GM11168 (cell line): ENCODE measurements around the gene STX2.

Source experiments
- in situ Hi-C: fragments of 300-500 bp; cut with MboI; formaldehyde crosslinking; loops from one replicate; pipeline ENCODE4 v1.12.0; 2022; ENCODE audit warnings: low sequenced_read_pairs; ENCODE audit not compliant: unreplicated experiment

STX2 gene

GRCh38 chr12:130832561-130833209 is 6.4 kb downstream of the STX2 start:
- in situ Hi-C loops = no loop called here

- in situ Hi-C loops = no loop called here
Observed at GRCh38 chr12:130831876-130832405, 7.1 kb downstream of the STX2 start.

GRCh38 chr12:130831246-130831645 is 7.8 kb downstream of the STX2 start:
- in situ Hi-C loops = no loop called here

- in situ Hi-C loops = no loop called here
Observed at GRCh38 chr12:130830246-130830551, 8.9 kb downstream of the STX2 start.

GRCh38 chr12:130829391-130830245 is 9.4 kb downstream of the STX2 start:
- in situ Hi-C loops = no loop called here

GRCh38 chr12:130828895-130829294 is 10.2 kb downstream of the STX2 start:
- in situ Hi-C loops = no loop called here

- in situ Hi-C loops = no loop called here
Observed at GRCh38 chr12:130827432-130827831, 11.6 kb downstream of the STX2 start.

- in situ Hi-C loops = no loop called here
Observed at GRCh38 chr12:130826151-130826801, 12.8 kb downstream of the STX2 start.

GRCh38 chr12:130825771-130826150 is 13.3 kb downstream of the STX2 start:
- in situ Hi-C loops = no loop called here

- in situ Hi-C loops = no loop called here
Observed at GRCh38 chr12:130819681-130820080, 19.4 kb downstream of the STX2 start.

- in situ Hi-C loops = no loop called here
Observed at GRCh38 chr12:130818635-130819576, 20.1 kb downstream of the STX2 start.

GRCh38 chr12:130818272-130818634 is 20.8 kb downstream of the STX2 start:
- in situ Hi-C loops = no loop called here

- in situ Hi-C loops = no loop called here
Observed at GRCh38 chr12:130817804-130818203, 21.2 kb downstream of the STX2 start.

GRCh38 chr12:130816097-130816496 is 23.0 kb downstream of the STX2 start:
- in situ Hi-C loops = no loop called here

- in situ Hi-C loops = no loop called here
Observed at GRCh38 chr12:130815028-130815741, 23.9 kb downstream of the STX2 start.

- in situ Hi-C loops = loop anchor here (5.0 kb wide), 1 partner anchor 52 kb away; no protein-coding TSS in a partner anchor
Observed at GRCh38 chr12:130813949-130814348, 25.1 kb downstream of the STX2 start.

GRCh38 chr12:130813436-130813835 is 25.6 kb downstream of the STX2 start:
- in situ Hi-C loops = loop anchor here (5.0 kb wide), 1 partner anchor 51 kb away; no protein-coding TSS in a partner anchor

- in situ Hi-C loops = loop anchor here (5.0 kb wide), 1 partner anchor 47 kb away; no protein-coding TSS in a partner anchor
Observed at GRCh38 chr12:130809791-130810190, 29.3 kb downstream of the STX2 start.

GRCh38 chr12:130807309-130807708 is 31.7 kb downstream of the STX2 start:
- in situ Hi-C loops = no loop called here
